GM12875 (cell line): ENCODE results near the gene EDEM3.
"Not testable (repeated sequence)": the region's sequence is repeated elsewhere in the genome, so short reads cannot be mapped to it uniquely, and the experiment has no call there.

Source experiments
- H3K4me3 ChIP-seq: one replicate; pipeline ENCODE4 v1.5.1; 2011; ENCODE audit warnings: low read depth, low read length, control low read depth
- CTCF ChIP-seq: IDR thresholded peaks from 2 replicates; pipeline ENCODE4 v1.5.1; 2011; ENCODE audit warnings: low read depth, mild to moderate bottlenecking, control low read depth, inconsistent platforms, low read length, moderate library complexity, borderline replicate concordance; ENCODE audit not compliant: insufficient read depth

EDEM3 gene

GRCh38 chr1:184768467-184768866 lies 13.8 kb upstream of the EDEM3 start:
- TF ChIP-seq CTCF = no peak
- no peak overlapping the region for H3K4me3 ChIP-seq

- H3K4me3 ChIP-seq = no peak overlapping the region
- no peak for TF ChIP-seq CTCF
These were observed 12.9 kb upstream of the EDEM3 start for GRCh38 chr1:184767591-184767990.

- TF ChIP-seq CTCF = no peak
- H3K4me3 ChIP-seq = no peak overlapping the region
These were observed 9.8 kb upstream of the EDEM3 start for GRCh38 chr1:184764483-184764882.

GRCh38 chr1:184763520-184763919 lies 8.9 kb upstream of the EDEM3 start:
- H3K4me3 ChIP-seq = not testable (repeated sequence)

GRCh38 chr1:184761969-184762485 lies 7.4 kb upstream of the EDEM3 start:
- no peak overlapping the region for H3K4me3 ChIP-seq
- no peak for TF ChIP-seq CTCF

GRCh38 chr1:184759651-184760050 lies 5.0 kb upstream of the EDEM3 start:
- TF ChIP-seq CTCF = no peak
- no peak overlapping the region for H3K4me3 ChIP-seq

- no peak for TF ChIP-seq CTCF
- no peak overlapping the region for H3K4me3 ChIP-seq
These were observed 4.5 kb upstream of the EDEM3 start for GRCh38 chr1:184759112-184759511.

GRCh38 chr1:184757891-184758290 lies 3.2 kb upstream of the EDEM3 start:
- no peak for TF ChIP-seq CTCF
- H3K4me3 ChIP-seq = no peak overlapping the region
